Thyroid gland (tissue), 4 donors: Measurements from ENCODE around the gene FAIM2.

Experiments
- CTCF ChIP-seq, 6 experiments: fragments of 200-600 bp in 3 of 6; fragments of 450-650 bp in 3 of 6; sonication (generic) in 3 of 6; IDR thresholded peaks; one replicate each; pipeline ENCODE4 v1.5.1; 2016 to 2019; ENCODE audit warnings: antibody characterized with exemption in 6 of 6, mild to moderate bottlenecking in 2 of 6, inconsistent platforms in 1 of 6, moderate library complexity in 1 of 6
- POLR2A ChIP-seq, 2 donors: fragments of 450-650 bp; IDR thresholded peaks; one replicate each; pipeline ENCODE4 v1.6.1; 2017; ENCODE audit warnings: antibody characterized with exemption in 2 of 2, mild to moderate bottlenecking in 2 of 2, moderate library complexity in 1 of 2

DNA sequence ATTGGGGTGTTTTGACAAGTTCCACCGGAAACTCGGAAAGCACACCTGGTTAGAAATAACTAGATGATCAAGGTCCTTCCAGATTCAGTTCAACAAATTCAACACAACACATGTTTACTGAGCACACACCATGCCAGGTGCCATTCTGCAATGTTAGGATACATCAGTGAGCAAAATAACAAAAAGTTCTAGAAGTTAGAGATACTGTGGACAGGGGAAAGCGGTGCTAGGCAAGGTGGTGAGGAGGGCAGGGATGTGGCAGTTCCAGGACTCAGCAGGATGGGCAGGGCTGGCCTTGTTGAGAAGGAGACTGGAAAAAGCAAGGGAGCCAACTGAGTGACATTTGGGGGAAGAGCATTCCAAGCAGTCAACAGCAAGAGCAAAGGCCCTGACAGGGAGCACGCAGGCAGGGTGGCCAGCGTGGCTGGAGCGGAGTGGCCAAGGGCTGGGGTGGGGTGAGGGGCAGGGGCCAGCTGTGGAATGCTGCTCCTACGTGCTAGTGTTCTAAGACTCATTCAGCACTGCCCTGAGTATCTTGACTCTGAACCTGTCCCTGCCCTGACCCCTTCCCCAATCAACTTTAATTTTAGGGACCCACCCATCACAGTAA, 19.4 kb upstream of the FAIM2 start:
- TF ChIP-seq CTCF (IDR thresholded peaks at IDR 0.05): no peak
- no peak for TF ChIP-seq POLR2A (IDR thresholded peaks at IDR 0.05)
